GM21619 (cell line): ENCODE results near the gene IQGAP1.

ENCODE experiments used
- ATAC-seq: cut with Tn5 transposase; IDR thresholded peaks from one replicate; pipeline ENCODE4 v1.9.1; 2021; ENCODE audit not compliant: unreplicated experiment

IQGAP1 gene

GRCh38 chr15:90529371-90530249 is 141.6 kb downstream of the IQGAP1 start, which contains the start of gene CRTC3:
TSS of gene CRTC3 (plus strand) at chr15:90529923. CDS start at chr15:90530072, 149 bp downstream.
- ATAC-seq, result peak; percentile 63

- ATAC-seq, result peak; percentile 50
Measured at GRCh38 chr15:90530250-90531051, 142.4 kb downstream of the IQGAP1 start.

- ATAC-seq, result no peak
Measured at GRCh38 chr15:90531147-90531546, 143.1 kb downstream of the IQGAP1 start.

DNA sequence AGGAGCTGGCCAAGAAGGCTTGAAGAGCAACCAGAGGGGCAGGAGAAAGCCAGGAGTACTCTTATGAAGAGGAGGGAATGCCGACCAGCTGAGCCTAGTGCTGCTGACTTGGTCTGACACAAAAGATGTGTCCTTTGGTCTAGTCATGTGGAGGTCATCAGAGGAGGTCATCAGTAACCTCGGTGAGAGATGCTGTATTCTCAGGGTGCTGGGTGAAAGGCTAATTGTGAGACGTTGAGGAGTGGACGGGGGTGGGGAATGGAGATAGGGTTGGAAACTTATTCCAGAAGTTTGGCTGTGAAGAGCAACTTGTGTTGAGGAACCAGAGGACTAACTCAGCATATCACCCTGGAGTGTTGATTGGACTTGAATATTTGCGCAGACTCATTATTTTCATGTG is 147.2 kb downstream of the IQGAP1 start:
- no peak for ATAC-seq

DNA sequence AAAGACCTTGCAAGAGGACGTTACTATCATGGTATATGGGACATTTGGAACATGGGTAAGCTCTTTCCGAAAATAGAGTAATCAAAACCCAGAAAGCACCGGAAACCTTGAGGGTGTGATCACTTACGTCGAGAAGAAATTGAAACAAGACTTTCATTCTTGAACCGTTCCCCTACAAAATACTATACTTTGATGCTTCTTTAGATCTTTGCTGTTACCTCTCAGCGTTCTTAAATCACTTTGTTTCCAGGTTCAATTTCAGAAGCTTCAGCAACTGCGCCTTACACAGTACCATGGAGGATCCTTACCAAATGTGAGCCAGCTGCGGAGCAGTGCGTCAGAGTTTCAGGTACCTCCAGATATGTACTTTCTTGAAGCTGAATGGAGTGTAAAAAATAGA is 151.7 kb downstream of the IQGAP1 start:
- ATAC-seq, result no peak

DNA sequence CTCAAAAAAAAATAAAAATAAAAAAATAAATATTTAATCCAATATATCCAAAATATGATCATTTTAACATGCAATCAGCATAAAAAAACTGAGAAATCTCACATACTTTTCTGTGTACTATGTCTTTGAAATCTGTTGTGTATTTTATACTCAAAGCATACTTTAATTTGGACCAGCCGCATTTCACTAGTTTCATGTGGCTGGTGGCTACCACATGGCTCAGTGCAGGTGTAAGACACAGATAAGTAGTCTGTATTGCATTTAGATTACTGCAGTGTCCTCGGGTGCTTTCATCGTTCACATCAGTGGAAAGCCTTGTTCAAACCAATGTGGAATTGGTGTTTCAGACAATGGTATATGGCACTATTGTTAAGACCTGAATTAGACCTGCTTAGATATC is 152.7 kb downstream of the IQGAP1 start:
- no peak for ATAC-seq

DNA sequence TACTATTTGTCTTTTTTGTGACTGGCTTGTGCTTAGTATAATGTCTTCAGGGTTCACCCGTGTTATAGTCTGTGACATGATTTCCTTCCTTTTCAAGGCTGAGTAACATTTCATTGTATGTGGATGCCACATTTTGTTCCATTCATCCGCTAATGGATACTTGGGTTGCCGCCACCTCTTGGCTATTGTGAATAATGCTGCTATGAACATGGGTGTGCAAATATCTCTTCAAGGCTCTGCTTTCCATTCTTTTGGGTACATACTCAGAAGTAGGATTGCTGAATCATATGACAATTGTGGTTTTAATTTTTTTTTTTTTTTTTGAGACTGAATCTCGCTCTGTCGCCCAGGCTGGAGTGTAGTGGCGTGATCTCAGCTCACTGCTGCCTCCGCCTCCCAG is 157.1 kb downstream of the IQGAP1 start:
- ATAC-seq, result no peak

- no peak for ATAC-seq
Measured at GRCh38 chr15:90547540-90547939, 159.5 kb downstream of the IQGAP1 start.

GRCh38 chr15:90550919-90551318 is 162.9 kb downstream of the IQGAP1 start:
- no peak for ATAC-seq
